GM11168 (cell line): ENCODE results near the gene TMEM131.

Experiments
- in situ Hi-C: fragments of 300-500 bp; cut with MboI; formaldehyde crosslinking; loops from one replicate; pipeline ENCODE4 v1.12.0; 2022; ENCODE audit warnings: low sequenced_read_pairs; ENCODE audit not compliant: unreplicated experiment

The TMEM131 gene

DNA sequence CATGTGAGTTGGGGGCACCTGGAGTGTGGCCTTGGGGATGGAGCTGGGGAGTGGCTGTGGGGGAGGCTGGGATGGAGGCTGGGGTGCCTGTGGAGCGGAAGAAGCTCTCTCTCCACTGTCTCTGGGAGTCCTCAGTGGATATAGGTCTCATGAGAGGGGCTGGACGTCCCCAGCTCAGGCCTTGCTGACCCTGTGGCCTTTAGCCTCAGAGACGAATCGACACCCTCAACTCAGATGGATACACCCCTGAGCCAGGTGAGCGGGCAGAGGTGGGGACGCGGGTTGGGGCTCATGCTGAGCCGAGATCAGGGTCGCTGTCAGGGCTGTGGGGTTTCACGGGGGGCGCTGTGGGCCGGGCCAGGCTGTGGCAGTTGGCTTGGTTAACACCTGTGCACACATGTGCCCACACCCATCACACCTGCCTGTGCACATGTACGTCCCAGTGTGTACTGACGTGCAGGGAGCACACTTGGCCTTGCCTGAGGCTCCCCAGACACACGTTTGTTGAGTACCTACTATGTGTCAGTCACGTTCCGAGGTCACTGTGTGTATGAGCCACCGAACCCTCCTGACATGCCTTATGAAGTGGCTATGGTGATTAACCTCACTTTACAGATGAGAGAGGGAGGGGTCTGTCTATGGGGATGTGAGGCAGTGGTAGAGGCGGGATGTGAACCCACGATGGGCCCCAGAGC is 262.3 kb downstream of the TMEM131 start:
- in situ Hi-C loops: no loop called here

DNA sequence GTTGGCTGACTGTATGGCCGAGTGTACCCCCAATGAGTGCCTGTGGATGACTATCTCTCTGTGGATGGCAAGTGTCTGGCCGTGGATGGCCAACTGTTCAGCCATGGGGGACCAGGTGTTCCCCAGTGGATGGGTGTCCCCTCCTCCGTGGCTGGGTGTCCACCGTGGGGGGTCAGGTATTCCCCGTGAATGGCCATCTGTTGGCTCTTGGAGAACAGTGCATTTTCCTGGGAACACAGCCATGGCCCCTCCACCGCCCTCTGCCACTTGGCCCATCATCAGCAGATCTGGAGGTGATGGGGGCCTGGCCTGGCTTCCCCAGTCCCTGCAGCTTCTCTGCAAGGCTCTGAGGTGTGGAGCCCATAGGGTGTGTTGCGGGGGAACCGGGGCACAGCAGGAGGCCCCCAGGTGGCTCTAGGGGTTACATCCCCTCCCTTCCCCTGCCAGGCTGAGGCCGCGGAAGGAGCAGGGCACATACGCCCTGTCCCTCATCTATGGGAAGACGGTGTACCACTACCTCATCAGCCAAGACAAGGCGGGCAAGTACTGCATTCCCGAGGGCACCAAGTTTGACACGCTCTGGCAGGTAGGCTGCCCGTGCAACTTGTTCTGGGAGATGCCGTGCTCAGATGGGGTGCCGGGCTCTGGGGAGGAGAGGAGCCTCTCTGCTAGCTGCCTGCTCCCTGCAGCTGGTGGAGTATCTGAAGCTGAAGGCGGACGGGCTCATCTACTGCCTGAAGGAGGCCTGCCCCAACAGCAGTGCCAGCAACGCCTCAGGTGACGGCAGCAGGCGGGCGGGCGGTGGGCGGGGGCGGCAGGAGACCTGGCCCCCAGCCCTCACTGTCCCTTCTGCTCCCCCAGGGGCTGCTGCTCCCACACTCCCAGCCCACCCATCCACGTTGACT is 263.1 kb downstream of the TMEM131 start:
- in situ Hi-C loops: no loop called here

DNA sequence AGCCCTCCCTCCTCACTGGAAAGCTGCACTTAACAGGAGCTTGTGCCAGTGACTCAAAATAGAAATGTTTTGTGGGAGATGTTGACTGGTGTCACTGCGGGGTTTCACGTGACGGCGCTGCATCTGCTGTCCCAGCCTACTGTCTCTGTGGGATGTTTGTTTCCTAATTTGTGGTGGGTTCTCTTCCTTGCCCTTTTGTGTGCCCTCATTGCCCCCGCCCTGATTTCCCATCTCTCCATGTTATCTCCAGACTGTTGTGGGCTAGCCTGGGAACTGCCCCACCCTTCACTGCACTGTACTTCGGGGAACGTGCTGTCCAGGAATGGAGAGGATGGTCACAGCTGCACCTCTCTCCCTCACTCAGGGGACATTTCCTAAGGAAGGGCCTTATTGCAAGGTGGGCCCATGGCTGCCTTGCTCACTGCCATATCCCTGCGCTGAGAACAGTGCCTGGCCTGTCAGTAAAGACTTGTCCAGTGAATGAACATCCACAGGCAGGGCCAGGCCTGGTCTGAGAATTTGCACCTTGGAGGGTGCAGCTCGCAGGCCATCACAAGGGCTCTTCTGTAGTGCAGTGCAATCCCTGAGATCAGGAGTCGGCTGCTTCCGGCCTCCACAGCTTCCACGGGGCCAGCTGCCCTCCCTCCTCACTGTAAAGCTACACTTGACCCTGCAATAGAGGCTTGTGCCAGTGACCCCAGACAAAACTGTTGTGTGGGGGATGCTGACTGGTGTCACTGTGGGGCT is 264.3 kb downstream of the TMEM131 start:
- in situ Hi-C loops: no loop called here

DNA sequence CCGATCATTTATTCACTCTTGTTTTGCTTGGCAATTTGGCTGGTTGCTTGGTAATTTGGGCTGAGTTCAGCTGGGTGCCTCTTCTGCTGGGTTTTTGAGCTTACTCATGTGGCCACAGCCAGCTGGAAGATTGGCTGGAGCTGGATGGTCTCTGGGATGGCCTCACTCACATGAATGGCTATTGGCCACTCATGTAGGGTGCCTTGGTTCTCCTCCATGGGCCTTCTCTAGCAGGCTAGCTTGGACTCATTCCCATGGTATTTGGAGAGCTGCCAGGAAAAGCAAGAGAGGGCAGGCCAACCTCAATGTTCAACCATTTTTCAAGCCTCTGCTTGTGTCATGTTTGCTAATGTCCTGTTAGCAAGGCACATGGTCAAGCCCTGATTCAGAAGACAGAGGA is 265.5 kb downstream of the TMEM131 start:
- in situ Hi-C loops: no loop called here

DNA sequence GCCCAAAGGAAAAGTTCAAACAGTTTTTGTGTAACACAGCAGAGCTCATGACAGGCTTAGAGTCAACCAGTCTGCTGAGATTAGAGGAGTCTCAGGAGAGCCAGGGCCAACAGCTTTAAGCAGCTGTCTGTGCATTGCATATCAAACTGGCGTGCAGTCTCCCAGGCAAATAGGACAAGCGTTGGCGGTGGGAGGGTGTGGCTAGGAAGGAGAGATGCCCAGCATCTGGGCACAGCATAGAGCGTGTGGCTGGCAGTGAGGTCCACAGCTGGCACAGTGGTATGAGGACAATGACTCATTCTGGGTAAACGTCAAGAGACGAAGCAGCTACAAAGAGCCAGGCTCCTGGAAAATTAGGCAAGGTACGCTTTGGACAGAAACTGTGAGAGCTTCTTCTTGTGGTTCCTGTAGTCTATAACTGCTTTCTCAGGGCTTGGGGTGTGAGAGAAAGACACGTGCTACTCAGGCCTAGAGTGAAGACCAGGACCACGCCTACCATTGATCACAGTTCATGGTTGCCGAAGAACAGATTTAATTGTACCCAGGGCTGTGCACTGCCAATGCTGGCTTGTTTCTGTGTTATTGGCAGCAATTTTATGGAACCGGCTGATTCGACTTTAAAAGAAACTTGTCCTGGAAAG is 267.5 kb downstream of the TMEM131 start:
- in situ Hi-C loops: no loop called here

DNA sequence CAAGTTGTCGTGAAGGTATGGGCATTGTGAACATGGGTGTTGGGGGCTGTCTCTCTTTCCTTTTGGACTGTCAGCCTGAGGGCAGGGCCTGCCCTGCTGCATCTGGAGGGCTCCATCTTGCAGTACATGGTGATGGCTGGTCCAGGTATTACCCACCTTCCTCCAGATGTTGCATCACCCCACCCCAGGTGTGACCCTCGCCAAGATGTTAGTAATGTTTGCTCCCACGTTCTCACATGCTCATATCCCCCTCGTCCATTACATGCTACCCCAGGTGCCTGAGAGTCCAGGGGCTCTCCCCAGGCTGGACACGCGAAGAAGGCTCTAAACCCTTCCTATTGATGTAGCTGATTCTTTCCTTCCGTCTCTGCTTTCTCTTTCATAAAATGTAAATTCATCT is 268.5 kb downstream of the TMEM131 start:
- in situ Hi-C loops: no loop called here

DNA sequence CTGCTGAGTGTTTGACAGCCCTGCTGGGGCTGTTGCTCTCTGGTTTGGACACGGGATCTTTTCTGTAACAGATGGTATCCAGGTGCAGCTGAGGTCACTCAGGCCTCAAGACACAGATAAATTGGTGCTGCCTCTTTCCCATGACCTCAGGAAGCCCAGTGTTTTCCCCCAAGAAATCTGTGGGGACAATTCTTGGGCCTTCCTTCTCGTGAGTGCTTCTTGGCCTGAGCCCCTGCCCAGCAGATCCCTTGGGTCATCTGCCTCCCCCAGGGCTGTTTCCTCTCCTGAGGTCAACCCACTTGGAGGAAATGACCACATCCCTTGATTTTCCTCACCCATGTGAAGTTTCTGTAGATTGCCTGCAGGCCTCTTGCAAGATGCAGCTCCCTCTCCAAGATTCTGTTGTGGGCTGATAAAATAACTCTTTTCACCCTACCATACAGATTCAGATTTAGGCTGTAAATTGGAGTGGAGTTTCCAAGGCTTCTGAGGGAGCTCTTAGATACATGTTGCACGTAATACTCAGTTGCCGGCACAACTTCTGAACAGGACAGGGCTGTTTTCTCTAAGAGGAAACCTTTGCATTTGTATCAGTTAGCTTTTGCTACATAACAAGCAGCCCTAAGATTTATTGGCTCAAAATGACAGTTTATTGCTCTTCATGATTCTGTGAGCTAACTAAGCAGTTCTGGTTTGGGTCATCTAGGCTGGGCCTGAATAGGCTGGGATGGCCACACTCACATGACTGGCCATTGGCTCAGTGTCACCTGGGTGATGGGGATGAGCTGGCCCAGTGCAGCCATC is 269.3 kb downstream of the TMEM131 start:
- in situ Hi-C loops: no loop called here

DNA sequence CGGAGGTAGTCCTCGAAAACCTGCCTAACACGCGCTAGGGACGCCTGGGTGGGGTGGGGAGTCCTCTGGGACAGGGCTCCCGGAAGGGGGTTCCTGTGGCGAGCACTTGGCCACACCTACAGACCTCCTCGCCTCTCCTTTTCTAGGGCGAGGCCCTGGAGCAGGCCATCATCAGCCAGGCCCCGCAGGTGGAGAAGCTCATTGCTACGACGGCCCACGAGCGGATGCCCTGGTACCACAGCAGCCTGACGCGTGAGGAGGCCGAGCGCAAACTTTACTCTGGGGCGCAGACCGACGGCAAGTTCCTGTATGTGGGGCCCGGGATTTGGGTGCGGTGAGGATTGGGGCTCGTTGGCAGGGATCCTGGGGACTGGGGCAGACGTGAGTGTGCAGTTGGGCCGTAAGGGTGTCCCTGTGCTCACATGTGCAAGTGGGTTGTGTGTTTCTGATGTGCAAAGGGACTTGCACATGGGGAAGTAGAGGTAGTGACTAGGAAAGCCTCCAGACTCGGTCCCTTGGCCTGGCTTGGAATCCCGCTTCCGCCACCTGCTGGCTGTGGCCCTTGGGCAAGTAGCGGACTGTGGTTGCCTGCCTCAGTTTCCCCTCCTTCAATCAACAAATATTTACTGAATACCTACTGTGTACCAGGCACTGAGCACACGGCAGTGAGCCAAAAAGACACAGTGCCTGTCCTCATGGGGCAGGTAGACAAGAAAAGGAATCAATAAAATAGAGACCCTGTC is 270.6 kb downstream of the TMEM131 start:
- in situ Hi-C loops: no loop called here

DNA sequence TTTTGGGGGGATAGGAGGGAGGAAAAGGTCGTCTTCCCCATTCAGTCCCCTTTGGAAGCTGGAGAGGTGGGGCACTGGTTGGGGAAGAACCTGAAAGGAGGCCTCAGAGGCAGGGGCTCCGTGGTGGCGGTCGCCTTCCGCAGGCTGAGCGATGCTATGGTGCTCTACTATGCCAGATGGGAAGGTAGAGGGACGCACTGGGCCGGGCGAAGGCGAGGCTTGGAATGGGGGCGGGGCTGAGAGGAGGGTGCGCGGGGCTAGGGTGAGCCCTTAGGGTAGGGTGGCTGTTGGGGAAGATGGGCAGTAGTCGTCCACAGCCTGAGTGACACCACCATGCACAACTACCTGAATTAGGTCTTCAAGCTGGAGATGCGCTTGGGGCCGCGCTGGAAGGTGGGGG is 271.2 kb downstream of the TMEM131 start:
- in situ Hi-C loops: no loop called here

DNA sequence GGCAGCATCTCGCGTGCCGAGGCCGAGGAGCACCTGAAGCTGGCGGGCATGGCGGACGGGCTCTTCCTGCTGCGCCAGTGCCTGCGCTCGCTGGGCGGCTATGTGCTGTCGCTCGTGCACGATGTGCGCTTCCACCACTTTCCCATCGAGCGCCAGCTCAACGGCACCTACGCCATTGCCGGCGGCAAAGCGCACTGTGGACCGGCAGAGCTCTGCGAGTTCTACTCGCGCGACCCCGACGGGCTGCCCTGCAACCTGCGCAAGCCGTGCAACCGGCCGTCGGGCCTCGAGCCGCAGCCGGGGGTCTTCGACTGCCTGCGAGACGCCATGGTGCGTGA is 271.7 kb downstream of the TMEM131 start:
- in situ Hi-C loops: no loop called here

DNA sequence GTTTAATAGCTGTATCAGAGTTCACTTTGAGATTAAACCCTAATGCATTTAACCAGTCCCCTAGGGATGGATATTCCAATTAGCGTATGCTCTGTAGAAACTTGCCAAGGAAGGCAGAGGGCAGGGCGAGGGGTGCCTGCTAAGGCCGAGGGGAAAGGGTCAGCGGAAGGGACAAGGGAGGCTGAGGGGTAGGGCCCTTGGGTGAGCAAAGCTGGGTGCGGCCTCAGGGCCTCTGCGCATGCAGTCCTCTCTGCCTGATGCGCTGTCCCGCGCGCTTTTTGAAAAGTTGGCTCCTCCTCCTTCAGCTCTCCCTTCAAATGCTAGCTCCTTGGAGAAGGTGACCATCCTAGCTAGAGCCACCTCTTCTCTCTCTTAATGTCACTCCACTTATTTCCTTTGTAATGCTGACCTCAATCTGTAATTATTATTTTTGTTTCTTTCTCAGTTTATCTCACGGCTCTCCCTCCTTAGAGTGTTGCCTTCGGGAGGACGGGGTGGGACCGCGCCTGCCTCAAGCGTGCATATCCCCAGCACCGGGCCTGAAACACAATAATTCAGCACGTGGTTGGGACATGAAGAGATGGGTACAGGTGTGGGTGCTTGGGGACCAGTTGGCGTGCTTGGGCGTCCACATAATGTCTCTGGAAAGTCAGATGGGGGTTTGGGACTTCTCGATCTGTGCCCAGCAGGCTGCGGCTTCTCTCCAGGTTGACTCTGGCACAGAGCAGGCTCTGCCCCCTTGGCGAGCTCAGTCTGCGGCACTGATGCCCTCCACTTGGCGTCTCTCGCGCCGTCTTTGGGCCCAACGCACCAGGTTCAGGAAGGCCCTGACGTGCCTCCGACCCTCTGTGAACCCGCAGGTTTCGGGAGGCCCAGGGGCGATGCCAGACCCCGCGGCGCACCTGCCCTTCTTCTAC is 272.3 kb downstream of the TMEM131 start:
- in situ Hi-C loops: no loop called here

DNA sequence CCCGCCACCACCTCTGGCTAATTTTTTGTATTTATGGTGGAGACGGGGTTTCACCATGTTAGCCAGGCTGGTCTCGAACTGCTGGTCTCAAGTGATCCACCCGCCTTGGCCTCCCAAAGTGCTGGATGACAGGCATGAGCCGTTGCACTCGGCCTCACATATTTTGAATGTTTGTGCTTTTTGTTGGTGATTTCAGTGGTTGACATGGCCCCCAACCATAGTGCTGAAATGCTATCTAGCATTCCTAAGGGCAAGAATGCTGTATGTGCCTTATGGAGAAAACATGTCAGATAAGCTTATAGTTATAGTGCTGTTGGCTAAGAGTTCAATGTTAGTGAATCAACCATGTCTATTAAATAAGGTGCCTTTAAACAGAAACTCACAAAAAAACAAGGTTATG is 273.5 kb downstream of the TMEM131 start:
- in situ Hi-C loops: no loop called here

DNA sequence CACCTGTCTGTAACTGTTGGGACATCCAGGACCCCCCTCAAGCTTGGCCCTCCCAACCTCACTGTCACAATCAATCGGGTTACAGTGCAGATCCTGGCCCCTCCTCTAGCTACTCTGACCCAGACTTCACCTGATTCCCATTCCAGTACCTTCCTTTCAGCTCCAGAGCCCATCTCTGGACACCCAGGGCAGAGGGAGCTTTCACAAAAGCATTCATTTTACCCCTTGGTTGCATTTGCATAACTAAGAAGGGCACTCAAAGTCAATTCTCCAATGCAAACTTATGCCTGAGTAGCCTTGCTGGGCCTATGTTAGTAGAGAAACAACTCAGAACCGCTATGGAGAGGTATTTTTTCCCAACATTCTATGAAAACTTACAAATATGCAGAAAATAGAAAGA is 275.0 kb downstream of the TMEM131 start:
- in situ Hi-C loops: no loop called here

DNA sequence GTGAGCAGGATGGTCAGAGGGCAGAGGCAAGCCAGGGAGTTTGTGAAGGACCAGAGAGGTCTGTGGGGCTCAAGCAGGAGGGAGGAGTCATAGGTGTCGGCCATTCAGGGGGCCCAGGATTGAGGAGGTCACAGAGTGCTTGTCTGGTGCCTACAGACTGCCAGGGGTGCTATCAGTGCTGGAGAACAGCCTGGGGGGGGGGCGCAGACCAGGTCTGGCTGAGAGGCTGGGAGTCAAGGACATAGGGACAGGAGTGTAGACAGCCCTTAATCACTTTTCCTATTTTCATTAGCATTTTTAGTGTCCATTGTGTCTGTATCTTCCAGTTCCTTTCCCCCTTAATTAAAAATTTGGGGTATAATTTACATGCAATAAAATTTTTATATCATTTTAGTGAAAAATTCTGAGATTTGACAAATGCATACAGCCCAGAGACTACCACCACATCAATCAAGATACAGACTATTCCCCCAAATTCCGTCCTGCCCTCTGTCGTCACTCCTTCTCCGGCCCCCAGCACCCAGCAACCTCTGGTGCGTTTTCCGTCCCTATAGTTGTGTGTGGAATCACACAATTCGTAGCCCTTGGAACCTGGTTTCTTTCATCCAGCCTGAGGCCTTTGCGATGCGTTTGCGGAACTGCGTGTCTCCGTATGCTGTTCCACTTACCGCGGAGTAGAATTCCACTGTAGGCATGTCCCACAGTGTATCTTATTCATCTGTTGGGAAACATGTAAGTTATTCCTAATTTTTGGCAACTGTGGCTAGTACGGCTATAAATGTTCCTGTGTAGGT is 276.2 kb downstream of the TMEM131 start:
- in situ Hi-C loops: no loop called here

DNA sequence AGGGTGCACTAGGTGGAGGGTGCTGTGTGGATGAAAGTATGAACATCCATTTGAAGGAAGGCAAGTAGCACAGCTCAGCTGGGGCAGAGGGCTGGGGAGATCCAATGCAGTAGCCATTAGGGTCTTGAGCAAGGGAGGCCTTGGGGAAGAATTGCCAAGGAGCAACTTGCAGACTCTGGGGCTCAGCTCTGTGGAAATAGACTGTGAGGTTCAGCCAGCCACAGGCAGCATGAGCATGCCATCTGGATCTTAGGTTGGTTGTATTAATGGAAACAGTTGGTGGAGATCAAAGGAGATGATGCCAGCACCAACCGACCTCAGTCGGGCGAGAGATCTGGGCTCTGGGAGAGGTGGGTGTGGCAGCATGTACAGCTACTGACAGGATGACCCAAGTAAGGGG is 276.8 kb downstream of the TMEM131 start:
- in situ Hi-C loops: no loop called here

DNA sequence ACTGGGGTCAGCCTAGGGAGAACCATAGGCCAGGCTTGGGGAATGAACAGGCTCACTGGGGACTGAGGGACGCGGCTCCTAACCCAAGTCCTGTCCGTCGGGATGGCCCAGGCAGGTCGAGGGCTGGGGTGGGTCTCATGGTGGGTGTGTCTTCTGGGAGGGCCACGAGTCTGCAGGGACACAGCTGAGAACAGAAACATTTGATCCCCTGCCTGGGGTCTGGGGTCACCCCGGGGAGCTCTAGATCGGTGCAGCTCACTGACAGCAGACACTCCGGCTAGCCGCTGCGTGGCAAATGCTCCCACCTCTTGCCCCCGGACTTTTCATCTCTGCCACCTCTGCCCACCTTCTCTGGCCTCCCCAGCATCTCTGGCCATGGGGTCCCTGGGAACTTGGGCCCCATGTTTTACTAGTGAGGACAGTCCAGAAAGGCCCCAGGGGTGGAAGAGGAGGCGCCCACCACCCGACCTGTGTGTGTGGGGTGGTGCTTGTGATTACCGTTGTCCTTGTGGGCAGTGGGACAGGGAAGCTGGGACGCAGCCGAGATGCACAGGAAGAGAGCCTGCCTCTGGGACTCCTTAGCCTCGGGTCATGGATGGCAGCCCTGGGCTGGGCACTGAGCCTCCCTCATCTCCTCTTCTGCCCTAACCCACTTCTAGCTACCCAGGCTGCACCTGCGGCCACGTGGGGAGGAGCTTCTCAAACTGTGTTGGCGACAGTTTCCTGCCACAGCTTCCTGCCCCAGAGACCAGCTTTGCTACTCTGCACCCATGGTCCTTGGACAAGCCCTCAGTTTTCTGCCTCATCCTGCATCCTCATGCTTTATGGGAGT is 277.5 kb downstream of the TMEM131 start:
- in situ Hi-C loops: no loop called here

DNA sequence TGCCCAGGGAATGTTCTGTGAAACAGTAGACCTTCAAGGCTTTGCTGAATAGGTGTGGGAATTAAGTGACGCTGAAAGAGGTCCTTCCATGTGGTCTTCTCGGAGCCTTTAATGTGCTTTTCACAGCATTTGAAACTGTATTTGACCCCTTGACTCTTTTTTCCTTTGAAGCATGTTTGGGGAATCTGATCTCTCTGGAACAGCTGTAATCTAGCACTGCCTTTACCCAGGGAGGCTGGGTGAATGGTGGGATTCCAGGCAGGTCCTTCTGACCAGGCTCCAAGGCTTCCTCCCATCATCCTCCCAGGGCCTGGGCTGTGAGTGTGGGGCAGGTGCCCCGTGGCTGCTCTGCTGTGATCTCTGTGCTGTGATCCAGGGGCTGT is 278.1 kb downstream of the TMEM131 start:
- in situ Hi-C loops: no loop called here
